HPDE6-E6E7 (cell line): Measurements from ENCODE around the gene RAX.

Experiments
- DNase-seq: peaks from one replicate; pipeline ENCODE4 v3.0.0; 2011; ENCODE audit warnings: missing footprints; ENCODE audit errors: extremely low spot score

Gene RAX

DNA sequence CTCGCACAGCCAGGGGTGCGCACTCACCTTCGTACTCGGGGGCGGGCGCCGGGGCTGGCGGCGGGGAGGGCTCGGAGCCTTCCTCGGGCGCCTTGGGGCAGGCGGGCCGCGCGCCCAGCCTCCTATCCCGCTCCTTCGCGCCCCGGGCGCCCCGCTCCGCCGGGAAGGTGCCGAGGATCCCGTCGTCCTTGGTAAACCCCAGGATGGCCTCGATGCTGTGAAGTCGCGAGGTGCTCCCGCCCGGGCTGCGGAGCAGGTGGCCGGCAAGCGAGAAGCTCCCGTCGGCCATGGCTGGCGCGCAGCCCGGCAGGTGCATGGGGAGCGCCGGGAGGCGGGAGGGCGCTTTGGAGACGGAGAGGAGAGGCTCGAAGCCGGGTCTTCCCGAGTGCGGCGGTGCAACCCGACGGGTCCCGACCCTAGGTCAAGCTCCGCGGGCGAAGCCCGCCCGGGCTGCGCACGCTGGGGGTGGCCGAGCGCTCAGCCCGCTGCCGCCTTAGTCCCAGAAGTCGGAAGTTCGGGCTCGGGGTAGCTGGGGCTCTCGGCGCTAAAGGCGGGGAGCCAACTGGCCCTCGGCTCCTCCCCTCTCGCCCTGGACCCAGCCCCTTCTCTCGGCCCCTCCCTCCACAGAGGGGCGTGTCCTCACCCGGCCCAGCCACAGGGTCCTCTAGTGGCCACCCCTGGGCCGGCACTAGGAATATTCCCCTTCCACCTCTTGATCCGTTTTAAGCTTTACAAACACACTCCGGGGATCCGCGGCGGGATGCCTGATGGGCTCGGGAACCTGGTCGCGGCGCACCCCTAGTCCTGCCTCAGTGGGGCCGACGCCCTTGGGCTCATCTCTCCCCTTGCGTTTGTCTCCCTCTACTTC lies at the start of gene RAX:
Gene RAX (minus strand): TSS at position 564 of the 868 bp plus-strand sequence. CDS start 248 bp downstream, at position 316.
- no peak for DNase-seq

DNA sequence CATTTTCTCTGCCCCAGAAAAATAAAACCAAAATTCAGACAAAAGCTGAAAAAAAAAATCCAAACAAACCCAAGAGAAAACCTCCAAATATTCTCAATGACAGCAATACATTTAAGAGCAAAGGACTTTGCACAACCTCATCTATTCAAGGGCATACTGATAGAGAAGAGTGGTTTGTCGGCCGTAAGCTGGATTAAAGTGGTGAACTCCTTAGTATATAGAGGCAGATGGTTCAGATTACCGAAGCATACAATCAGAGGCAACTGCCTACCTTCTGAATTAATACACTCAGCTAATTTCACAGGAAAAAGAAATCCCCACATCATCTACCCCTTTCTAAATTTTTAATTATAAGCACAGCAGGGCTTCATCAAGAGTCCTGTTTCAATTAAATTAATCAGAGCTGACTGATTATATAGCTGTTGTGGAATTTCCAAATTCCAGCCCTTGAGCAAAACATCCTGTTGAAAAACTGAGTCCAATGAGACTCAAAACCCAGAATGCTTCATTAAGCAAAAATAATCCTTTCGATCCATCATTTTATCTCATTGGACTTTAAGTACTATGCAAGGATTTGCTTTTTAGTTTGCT lies 45.3 kb upstream of the RAX start, which contains the start of gene CPLX4:
Gene CPLX4 (minus strand): TSS at position 190 of the 591 bp plus-strand sequence. CDS start 187 bp downstream, at position 3.
- DNase-seq: no peak

DNA sequence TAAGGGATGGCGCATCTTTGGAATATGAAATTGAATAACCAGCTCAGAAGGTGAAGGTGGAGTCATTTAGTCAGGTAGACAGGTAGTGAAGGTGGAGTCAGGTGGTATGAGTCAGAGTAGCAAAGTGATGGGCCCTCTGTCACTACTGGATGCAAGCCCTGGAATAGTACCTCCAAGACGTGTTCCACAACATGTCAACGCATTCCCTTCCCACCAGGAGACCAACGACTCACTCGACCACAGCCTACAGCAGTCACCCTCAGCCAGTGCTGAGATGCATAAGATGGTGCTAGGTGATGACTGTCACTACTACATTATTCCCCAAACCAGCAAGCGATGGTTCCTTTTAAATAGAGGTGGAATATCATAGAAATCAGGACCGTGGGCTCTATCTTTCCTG lies 38.4 kb upstream of the RAX start:
- DNase-seq: no peak

DNA sequence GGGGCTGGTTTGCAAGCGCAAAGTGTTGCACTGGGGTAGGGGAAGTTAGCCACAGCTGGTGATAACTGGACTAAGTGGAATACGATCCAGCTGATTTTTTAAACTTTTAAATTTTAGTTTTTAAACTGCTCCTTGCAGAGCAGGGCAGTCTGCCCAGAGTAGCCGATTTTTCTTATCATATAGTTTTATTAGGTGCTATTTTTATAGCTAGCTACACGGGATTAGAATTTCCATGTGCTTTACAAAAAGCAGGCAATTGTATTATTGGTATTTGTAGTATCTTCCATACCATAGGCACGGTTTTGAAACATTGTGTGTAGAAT lies 35.6 kb upstream of the RAX start:
- no peak for DNase-seq

DNA sequence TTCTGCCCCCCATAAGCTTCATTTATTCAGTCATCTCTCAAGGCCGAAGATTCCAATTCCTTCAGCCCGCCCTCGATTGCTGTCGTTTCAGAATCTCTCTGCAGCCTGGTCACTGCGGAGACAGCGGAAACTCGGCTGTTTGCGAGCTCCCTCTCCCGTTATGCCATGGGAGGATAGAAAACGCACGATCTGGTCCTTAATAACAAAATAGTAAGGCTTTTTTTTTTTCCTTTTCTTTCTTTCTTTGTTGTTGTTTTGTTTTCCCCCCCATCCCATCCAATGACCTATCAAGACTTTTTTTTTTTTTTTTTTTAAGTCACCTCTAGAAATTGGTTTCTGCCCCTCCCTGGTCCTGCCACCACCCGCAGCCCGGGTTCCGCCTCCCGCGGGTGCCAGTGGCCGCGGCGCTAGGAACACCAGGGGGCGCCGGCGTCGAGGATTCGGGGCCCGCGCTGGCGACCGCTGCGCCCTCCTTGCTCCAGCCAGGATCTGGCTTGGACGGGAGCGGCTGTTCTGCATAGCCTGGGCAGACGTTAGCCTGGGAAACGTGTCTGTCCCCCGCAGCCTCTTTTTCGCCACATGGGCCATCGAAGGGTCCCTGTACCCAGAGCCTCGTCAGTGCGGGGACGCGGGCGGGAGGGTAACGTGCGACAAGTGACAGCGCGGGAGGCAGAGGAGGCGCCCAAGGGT lies 35.1 kb upstream of the RAX start:
- DNase-seq: peak; percentile 67

DNA sequence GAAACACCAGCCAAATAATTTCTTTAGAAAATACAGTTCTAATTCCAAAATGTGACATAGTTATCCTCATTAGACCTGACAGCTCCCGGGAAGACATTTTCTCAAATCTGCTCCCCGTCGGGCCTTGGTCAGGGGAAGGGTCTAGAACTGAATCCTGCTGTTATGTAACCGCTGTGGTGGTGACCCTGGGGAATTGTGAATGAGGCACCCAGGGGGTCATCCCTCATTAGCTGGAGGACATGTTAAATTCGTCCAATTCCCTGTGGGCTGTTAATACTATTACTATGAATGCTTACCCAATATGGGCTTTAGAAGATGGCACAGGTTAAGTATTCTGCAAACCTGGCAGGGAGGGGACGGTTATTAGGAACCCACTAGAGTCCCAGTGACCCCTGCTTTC lies 33.4 kb upstream of the RAX start:
- DNase-seq: no peak

DNA sequence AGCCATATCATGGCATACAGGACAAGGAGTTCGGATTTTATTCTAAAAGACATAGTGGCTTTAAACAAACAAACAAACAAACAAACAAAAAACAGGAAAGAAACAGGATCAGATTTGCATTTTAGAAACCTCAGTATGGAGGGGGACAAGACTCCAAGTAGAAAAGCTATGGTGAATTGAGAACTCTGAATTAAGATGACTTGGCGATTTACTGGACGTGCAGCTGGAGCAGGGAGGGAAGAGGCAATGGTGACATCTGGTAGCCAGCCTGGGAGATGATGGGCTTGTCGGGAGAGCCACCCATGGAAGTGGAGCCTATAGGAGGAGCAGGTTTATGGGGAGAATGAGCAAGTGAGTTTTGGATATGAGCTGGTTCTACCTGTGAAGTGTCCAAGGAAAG lies 32.0 kb upstream of the RAX start:
- no peak for DNase-seq

DNA sequence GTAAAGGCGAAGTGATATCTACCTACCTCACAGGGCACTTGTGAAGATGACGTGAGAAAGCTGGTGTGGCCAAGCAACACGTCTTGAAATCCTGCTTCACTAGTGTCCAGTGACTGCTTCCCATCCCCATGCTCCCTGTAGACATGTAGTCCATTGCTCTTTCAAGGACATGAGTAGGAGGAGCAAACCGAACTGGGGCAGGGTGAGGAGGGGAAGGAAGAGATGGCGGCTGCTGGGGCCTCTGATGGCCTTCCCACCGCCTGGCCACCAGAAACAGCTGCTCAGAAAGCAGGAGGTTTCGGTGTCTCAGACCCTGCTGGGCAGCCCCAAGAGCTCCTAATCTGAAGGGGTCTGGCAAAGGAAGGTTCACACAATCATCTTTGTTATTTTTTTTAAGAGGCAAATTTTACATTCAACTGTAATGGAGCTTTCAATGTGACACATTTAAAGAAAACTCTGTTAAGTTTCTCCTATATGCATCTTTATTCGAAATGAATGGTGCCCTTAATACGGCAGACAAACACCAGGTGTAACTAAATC lies 30.5 kb upstream of the RAX start:
- DNase-seq: no peak

DNA sequence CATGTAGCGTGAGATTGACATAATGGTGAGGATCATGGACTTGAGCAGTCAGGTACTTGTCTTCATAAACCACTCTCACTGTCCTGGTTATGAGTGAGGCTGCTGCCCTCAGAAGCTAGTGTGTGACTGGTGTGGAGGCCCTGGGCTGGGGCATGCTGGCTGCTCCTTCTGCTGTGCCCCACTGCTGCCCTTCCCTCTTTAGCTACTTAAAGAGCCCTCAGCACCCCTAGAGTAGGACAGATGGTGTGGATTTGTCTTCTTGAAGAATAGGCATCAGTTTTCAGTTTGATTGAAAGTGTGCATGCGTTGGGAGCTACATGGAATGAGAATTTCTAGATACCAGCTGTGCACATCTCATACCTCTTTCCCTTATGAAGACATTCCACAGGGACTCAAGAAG lies 29.8 kb upstream of the RAX start:
- DNase-seq: no peak

DNA sequence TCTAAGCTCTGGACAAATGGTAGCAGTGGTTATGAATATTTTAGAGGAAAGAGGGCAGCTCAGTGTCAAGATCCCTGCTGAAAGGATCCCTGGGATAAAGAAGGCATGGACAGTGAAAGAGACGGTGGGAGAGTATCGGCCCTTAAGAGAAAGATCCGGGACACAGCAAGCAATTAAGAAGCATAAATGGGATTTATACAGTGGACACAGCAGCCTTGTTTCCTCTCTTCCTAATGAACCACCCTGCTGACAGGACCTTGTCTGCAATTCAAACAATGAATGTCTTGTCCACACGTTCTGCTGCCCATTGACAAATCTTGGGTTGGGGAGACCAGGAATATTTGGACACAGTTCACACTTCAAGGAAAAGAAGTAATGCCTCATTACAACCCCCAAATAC lies 28.7 kb upstream of the RAX start:
- no peak for DNase-seq

DNA sequence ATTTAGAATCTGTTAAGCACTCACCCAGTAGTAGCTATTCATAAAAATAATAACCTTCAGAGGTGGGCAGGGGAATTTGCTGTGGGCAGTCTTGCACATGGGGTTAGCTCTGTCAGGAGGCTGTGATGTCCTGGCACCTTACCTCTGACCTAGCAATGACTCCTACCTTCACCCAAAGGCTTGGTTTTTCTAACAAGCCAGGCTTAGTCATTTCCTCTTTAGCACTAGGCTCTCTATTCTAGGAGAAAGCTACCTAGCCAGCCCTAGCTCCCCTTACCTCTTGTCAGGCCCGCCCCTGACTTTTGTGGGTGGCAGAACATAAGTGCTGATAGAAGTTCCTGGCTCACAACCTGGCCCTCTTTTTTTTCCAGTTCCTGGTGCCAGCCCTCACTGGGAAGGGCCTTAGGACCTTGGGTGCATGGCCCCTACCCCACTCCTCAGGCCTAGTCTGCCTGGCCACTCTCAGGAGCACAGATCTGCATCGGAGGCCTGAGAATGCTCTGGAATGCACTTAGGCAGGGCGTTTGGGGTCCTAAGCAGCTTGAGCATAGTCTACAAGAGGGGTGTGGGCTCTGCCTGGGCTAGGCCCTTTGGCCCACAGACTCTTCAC lies 27.5 kb upstream of the RAX start:
- DNase-seq: peak; percentile 64

DNA sequence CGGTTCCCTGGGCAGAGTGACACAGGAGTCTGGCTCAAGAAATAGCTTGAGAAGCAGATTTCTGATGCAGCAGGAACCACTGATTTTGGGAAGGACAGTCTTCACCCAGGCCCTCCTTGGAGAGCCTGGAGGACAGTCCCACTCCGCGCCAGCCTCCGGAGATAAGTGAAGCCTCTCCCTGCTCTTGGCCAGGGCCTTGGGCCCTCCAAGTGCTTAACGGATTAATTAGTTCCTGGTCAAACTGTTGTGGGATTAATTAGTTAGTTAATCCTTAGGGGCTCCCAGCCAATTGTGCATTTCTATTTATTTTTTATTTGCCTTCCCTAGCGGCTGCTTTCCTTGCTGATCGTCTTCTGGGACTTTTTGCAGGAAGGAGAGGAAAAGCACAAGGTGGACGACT lies 25.6 kb upstream of the RAX start:
- DNase-seq: no peak

DNA sequence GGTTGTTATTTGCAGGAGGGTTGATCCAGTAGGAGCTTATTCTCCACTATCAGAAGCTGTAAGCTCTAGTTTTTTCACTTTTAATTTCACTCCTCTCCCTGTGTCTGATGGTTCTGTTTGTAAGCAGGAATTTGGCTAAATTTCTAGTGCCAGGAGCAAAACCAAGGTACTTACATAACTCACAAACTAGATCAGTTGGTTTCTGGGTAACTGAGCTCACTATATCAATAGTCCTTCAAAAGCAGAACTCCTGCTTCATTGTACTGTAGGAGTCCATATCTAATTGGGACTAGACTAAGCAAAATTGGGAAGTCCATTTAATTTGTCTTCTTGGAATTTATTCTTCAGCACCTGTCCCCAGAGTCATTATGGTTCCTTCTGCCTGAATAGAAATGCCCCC lies 20.1 kb upstream of the RAX start:
- no peak for DNase-seq

DNA sequence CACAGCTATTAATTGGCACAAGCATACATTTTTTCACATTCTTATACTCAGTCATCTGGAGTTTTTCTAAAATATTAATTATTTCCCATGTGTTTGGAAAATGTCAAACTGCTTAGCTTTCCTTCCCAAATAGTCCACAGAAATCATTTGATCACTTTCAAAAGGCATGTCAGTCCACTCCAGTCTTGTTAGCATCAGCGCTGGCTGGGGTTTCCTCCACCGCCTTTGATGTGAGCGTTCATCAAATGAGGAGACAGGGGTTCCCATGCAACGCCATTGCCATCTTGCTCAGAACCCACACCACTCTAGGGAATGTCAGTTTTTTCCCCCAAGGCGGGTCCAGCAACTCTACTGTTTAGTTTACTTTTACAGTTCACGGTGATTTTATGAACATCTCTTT lies 13.1 kb upstream of the RAX start:
- no peak for DNase-seq

DNA sequence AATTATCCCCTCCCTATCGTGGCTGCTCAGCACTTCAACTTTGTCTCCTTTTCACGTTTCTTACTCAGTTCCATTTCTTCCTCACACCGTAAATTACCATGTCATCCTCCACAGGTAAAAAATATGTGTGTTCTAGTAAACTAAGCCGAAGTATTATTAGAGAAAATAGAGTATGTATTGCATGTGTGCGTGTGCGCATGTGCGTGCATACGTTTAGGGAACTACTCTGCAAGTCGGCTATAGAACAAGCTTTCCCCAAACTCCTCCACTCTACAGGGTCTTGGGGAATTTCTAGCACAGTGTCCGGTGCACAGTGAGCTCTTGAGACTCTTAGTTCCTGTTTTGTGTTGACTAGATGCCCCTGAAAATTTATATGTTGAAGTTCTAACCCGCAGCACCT lies 9.1 kb upstream of the RAX start:
- no peak for DNase-seq

DNA sequence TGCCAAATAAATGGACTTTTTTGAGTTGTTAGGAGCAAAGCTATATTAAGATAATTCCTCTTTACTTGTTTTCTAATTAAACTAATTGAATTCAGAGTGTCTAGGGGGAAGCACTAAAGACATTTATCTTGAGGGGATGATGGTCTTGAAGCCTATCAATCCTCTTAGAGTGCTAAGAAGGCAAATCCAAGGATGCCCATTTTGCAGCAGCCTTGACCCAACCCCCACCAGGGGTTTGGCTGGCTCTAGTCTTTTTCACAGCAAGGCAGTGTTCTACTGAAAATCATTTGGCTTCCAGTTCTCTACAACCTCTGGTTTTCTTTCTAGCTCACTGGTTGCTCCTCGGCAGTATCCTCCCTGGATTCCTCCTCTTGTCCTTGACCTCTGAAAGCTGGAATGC lies 6.5 kb upstream of the RAX start:
- DNase-seq: no peak

DNA sequence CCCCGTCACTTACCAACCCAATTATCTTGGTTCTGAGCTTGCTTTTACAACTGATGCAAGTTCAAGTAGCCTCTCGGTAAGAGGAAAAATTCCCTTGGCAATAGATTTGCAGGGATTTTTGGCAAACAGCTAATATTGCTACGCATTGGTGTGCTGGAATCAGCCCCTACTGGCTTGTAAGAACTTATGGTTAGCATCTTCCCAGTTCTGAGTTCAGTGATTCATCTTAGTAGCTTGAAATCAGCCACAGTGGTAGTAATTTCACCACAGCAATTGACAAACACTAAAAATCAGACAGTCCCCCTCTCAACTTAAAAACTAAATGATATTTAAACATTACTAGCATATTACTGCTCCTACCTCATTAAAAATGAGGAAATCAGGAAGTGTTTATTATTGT lies 5.9 kb upstream of the RAX start:
- DNase-seq: no peak

DNA sequence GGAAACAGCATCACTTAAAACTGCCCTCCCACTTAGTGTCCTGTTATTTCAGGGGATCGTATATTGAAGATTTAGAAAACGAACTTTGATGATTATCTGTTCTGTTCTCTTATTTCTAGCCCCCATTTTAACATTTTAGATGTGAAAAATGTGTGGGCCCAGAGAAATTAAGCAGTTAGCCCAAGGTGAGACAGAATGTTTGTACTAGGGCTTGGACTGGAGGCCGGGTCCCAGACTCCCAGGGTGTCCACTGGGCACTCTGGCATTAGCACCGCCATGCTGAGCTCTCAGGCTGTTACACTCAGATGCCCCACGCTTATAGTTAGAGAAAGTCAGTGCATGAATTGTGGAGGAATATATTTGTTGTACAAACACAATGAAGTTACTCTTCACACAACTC lies 5.5 kb upstream of the RAX start:
- DNase-seq: no peak

DNA sequence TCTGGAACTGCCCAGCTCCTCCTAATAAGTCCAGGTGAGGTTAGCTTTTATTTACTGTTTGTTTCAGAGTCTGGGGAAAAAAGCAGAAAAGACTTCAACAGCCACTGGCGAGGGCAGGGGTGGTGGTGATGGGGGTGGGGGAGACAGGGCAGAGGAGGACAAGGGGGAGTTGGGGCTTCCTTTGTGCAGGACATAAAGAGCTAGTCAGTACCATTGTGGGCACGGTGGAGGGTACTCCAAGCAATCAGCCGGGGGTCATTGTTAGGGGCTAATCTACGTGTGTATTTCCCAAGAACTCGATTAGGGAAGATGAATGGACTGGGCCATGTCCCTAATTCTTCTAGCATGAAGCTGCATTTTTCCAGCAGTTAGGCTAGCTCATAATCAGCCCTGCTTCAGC lies 2.8 kb upstream of the RAX start:
- no peak for DNase-seq

DNA sequence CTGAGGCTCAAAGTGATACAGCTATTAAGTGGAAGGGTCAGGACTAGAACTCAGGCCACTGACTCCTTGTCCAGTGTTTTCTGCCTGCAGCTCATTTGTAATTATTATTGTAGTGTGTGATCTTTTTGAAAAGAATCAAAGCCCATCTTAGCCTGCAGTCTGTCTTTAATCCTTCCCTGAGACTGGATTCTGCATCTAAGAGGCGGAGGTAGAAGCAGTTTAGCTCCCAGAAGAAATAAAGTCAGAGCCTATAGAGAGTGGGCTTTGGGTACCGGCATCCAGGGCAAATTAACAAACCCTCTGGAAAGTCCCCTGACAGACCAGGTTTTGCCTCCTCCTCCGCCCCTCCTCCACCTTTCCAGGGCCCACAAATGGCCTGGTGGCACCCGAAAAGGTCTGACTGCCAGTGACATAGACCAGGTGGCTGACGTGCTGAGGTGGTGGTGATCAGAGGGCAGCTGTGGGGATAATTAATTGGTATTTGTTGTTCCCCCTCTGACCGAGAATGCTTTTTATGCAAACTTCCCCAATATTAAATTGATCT lies 2.2 kb upstream of the RAX start:
- DNase-seq: no peak

DNA sequence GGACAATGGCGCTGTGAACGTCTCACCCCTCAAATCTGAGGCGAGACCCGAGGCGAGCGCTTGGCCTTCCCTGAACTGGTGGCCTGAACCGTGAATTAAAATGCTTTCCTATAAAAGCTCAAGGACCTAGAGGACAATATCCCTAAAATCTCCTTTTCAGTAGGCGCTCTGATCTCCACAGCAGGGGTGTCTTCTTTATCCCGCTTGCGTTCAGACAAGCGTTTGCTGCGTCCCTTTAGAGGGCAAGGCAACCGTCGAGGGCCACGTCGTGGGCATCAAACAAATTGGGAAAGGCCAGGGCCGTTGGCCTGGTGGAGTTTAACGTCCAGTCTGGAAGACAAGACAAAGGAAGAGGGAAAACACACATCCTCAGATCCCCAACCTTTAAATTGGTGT lies 1.3 kb upstream of the RAX start:
- no peak for DNase-seq
